HL-60 (cell line): ENCODE data around the gene WNT5A.

Experiments used
- GABPA ChIP-seq: IDR thresholded peaks from 2 replicates; pipeline ENCODE4 v1.6.1; 2012; ENCODE audit warnings: low read depth
- POLR2AphosphoS5 ChIP-seq: IDR thresholded peaks from 2 replicates; pipeline ENCODE4 v1.6.1; 2012; ENCODE audit warnings: low read depth
- SPI1 ChIP-seq: IDR thresholded peaks from 2 replicates; pipeline ENCODE4 v1.6.1; 2012; ENCODE audit warnings: low read depth, mild to moderate bottlenecking, borderline replicate concordance
- TF ChIP-seq, protein P1 (sequence below): IDR thresholded peaks from one replicate; pipeline ENCODE4 v1.5.1; 2011; ENCODE audit warnings: low read length, control low read depth, inconsistent platforms; ENCODE audit not compliant: insufficient read depth
- TF ChIP-seq, protein P2 (sequence below): IDR thresholded peaks from 2 replicates; pipeline ENCODE4 v1.6.1; 2012; ENCODE audit warnings: low read depth; ENCODE audit not compliant: insufficient replicate concordance

DNA sequence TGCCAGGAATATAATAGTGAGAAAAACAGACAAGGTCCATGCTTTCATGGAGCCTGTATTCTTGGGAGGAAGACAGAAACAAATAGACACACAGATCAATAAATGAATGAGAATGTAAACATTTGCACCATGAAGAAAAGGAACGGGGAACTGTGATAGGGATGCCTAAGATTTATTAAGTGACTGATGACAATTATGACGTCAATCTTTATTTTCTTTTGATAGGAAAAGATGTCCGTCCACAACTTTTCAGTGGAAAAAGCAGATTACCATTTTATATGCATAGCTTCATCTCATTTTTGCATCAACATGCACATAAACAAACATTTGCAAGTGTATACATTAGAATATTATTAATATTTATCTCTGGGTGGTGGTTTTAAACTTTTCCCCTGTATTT, 27.9 kb upstream of the WNT5A start:
- TF ChIP-seq, protein P1, sequence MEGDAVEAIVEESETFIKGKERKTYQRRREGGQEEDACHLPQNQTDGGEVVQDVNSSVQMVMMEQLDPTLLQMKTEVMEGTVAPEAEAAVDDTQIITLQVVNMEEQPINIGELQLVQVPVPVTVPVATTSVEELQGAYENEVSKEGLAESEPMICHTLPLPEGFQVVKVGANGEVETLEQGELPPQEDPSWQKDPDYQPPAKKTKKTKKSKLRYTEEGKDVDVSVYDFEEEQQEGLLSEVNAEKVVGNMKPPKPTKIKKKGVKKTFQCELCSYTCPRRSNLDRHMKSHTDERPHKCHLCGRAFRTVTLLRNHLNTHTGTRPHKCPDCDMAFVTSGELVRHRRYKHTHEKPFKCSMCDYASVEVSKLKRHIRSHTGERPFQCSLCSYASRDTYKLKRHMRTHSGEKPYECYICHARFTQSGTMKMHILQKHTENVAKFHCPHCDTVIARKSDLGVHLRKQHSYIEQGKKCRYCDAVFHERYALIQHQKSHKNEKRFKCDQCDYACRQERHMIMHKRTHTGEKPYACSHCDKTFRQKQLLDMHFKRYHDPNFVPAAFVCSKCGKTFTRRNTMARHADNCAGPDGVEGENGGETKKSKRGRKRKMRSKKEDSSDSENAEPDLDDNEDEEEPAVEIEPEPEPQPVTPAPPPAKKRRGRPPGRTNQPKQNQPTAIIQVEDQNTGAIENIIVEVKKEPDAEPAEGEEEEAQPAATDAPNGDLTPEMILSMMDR: no peak
- TF ChIP-seq, protein P2, sequence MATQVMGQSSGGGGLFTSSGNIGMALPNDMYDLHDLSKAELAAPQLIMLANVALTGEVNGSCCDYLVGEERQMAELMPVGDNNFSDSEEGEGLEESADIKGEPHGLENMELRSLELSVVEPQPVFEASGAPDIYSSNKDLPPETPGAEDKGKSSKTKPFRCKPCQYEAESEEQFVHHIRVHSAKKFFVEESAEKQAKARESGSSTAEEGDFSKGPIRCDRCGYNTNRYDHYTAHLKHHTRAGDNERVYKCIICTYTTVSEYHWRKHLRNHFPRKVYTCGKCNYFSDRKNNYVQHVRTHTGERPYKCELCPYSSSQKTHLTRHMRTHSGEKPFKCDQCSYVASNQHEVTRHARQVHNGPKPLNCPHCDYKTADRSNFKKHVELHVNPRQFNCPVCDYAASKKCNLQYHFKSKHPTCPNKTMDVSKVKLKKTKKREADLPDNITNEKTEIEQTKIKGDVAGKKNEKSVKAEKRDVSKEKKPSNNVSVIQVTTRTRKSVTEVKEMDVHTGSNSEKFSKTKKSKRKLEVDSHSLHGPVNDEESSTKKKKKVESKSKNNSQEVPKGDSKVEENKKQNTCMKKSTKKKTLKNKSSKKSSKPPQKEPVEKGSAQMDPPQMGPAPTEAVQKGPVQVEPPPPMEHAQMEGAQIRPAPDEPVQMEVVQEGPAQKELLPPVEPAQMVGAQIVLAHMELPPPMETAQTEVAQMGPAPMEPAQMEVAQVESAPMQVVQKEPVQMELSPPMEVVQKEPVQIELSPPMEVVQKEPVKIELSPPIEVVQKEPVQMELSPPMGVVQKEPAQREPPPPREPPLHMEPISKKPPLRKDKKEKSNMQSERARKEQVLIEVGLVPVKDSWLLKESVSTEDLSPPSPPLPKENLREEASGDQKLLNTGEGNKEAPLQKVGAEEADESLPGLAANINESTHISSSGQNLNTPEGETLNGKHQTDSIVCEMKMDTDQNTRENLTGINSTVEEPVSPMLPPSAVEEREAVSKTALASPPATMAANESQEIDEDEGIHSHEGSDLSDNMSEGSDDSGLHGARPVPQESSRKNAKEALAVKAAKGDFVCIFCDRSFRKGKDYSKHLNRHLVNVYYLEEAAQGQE: no peak
- TF ChIP-seq GABPA (no peak), POLR2AphosphoS5 (no peak), SPI1 (no peak)
